HS-5 (cell line): ENCODE results near the gene ART3.

Experiments
- DNase-seq: peaks from one replicate; pipeline ENCODE4 v3.0.0-alpha.2; 2012; ENCODE audit warnings: low read depth

ART3 gene

DNA sequence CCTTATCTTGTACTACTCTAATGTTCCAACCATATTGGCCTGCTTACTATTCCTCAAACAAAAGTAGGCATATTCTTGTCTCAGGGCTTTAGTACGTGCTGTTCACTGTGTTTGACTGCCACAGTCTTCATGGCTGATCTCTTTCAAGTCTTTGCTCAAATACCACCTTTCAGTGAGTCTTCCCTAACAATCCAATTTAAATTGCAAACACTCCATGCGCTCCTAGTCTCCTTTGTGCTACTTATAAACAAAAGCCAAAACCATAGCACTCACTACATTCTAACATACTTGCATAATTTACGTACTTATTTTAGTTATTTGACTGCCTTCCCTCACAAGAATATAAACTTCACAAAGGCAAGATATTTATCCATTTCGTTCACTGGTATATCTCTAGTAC, 1.7 kb upstream of the ART3 start:
- DNase-seq, result no peak

DNA sequence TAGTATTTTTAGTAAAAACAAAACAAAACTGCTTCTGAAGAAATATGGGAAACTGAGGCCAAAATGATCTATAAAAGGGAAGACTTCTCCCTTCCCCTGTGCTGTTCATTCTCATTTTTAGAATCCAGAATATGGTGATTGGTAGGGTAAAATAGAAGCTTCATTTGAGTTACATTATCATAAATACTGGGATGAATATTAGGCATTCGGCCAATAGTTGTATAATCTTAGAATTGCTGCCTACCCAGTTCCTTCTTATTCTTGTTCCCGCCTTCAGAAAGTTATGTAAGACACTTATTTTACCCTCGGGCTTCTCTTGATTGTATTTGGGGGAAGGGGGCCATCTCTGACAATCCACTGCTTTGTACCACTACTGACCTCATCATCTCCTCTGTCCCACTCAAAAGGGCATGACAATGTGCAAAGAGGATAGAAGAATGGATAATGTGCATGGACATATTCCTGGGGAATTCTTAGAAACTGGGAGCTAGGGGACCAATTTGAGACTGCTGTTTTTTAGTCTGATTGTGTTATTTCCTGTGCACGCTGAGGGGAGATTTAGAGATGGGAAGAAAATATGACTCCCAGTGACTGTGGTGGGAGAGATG, 588 bp downstream of the ART3 start:
- no peak for DNase-seq

DNA sequence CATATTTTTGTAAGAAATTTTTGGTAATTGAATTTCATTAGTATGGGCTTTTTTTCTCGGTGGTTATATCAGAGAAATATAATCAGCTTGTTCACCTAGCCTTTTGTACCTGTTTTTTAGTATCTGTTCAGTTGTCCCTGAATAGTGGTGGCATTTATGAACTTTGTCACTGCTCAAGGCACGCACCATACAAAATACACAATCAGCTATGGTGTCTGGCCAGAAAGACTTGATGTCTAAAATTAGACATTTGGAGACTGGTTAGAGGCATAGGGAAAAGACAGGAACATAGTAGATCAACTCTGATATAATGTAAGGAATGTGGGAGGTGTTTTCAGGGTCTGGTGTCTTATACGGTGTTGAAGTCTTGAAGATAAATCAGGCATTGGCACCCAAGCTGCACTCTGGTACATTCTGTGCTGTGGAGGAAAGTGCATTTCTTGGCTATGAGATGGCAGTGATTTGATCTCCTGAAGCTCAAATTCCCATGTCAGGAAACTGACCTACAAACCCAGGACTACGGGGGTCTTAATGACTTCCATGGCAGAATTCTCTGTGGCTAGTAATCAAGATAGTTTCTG, 3.6 kb downstream of the ART3 start:
- no peak for DNase-seq

DNA sequence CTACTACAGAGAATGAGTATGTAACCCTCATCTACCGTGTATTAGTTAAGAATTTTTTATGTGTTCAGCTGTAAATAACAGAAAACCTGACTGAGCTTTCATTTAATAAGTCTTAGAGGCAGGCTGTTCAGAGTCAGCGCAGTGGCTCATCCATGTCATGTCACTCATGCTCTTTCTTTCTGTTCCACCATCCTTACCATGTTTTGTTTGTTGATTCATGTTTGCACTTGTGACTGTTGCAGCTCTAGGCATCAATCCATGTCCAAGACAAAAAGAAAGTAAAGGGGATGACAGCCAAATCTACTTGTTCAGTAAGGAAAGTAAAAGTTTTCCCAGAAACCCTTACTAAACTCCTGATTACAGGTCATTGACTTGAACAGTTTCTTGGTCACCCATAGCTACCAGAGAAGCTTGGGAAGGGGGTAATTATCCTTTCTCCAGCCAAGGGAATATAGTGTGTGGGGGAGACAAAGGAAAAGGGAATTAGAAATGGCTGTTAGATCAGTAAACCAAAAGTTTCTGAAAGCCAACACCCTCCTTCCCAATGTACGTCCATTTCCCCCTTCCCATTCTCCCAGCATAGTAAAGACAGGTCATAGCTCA, 9.0 kb downstream of the ART3 start:
- DNase-seq, result no peak

DNA sequence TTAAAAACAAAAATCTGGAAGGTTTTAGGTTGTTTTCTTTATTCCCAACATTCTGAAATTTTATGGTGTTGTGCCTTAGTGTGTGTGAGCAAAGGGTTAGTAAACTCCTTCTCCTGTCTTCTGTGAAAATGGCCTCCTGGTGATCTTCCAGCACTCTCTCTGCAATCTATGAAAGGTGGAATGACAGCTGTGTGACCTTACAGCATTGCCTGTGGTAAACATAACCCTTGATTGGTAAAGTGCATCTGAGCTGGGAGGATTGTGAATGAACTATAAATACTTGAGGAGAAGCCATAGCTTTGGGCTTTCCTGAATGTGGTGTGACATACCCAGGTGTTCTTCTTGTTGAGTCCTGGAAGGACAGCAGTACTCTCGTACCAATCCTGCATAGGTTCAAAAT, 10.0 kb downstream of the ART3 start:
- no peak for DNase-seq

DNA sequence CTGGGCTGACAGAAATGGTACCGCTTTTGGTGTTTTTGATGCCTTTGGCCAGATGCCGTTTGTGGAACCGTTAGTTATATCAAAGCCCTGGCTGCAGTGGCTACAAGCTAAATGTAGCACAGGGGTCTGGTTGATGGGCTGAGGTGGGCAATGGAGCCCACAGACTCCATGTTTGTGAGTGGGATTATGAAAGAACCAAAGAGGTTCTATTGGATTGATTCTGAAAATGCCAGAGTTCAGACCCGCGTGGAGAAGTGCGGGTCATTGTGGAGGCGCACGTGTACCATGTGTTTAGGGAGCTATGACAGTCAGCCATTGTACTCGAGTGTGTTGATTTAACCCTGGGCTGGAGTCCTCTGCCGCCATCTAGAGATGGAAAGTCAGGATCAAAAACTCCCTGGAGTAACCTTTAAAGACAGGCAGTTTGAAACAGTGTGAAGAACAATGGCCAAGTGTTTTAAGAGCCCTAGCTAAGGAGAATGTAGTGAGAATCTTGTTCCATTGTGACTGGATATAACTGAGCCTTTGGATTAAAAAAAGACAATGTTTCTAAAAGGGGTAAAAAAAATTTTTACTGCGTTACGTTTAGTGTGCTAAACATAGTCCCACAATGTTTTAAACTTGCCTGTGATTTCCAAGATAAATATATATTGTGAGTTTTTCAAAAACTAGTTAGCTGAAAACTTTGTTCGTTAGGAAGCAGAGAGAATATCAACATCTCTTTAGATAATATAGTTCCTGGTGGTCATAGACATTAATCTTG, 12.7 kb downstream of the ART3 start:
- DNase-seq, result no peak

DNA sequence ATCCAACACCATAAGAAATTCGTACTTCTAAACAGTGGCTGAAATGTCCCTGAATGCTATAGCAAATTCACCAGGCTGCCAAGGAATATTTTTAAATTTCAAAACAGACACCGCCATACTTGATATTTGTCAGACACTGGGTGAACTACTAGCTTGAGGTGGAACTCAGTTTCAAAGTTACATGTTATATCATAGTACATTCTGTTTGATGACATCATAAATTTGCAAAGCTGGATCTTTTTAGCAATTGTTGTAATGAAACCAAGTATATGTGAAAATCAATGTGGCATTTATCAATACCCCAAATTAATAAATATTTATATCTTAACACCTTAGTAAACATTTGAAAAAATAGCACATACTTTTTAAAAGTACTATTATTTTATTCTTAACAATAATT, 14.2 kb downstream of the ART3 start:
- DNase-seq, result no peak

DNA sequence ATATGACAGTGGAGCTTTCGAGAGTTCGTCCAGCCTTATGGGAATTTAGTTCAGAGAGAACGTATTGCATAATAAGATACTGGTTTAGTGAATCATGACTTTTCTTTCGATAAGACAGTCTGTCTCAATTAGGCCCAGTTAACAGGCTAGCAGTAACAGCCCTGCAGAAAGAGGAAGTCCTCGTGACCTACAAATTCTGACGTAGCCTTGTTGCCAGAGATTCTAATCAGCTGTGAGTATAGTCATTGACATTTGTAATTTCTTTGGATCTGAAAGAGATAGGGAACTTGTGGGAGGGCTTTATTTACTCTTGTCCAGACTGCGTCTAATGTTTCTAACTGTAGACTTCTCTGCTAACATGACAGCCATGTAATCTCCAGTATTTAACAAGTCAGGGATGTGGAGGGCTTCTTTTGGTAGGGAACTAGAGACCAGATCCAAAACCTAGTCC, 15.8 kb downstream of the ART3 start:
- peak; percentile 76 for DNase-seq

DNA sequence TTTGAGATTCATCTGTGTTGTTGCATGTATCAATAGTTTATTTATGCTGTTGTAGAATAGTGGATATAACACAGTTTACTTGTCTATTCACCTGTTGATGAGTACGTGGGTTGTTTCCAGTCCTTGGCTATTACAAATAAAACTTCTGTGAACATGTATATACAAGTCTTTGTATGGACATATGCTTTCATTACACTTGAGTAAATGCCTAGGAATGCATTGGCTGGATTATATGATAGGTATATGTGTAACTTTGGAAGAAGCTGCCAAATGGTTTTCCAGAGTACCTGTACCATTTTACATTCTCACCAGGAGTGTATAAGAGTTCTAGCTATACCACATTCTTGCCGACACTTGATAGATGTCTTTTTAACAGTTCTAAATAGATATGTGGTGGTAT, 16.5 kb downstream of the ART3 start:
- DNase-seq, result no peak

DNA sequence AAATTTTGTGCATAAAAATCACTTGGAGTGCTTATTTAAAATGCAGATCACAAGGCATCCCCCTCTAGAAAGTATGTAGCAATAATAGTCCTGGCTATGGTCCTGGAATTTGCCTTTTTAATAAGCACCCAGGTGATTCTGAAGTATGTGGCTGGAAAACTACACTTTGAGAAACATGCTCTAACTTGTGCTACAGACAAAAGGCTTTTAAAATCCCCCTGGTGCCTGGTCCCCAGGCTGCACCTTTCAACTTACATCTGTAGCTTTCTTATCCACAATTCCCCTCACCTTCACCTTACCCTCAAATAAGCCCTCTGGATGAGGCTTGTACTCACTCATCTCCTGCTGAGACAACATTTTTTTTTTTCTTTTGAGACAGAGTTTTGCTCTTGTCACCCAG, 21.1 kb downstream of the ART3 start:
- no peak for DNase-seq

DNA sequence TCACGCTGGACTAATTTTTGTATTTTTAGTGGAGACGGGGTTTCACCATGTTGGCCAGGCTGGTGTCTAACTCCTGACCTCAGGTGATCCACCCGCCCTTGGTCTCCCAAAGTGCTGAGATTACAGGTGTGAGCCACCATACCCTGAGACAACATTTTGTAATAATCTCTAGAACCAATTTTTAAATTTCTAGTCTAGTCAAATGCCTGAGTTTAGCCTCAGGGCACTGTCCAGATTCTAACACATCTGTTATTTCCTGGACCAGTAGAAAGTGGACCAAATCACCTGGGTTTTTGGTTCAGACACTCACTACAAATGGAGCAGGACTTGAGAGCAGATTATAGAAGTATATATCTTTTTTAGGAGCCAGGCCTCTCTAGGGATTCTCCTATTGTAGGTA, 21.6 kb downstream of the ART3 start:
- no peak for DNase-seq

DNA sequence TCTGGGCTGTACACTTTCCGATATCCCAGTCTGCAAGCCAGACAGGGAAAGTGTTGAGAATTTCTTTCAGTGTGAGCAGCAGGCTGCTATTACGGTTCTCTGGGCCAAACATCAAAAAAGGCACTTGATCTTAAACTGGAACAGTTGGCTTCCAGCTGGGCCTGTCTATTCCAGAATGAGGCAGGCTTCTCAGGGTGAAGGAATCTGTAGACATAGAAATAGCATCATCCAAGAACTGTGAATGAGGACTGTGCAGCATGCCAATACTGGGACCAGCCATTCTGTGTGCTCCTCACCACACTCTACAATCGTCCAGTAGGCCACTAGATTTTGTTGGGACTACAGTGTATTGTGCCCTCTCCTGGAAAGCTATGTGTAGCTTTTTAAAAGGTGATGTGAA, 31.1 kb downstream of the ART3 start:
- no peak for DNase-seq

DNA sequence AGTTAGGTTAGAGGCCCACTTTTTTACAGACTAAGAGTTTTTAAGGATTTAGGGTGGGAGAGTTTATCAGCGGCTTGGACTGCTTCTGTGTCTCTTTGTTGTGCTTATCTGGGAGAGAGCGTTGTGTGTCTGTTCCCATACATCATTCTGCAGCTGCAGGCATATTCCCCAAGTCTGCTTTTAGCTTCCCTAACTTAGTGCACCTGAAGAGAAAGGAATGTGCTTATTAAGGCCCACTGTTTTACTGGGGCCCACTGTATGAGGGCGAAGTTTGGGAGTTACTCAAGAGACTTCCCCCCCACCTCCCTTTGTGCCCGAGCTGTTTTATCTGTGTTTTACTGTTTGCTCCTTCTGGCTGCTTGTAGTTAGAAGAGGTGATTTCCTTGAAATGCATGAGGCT, 31.9 kb downstream of the ART3 start:
- no peak for DNase-seq

DNA sequence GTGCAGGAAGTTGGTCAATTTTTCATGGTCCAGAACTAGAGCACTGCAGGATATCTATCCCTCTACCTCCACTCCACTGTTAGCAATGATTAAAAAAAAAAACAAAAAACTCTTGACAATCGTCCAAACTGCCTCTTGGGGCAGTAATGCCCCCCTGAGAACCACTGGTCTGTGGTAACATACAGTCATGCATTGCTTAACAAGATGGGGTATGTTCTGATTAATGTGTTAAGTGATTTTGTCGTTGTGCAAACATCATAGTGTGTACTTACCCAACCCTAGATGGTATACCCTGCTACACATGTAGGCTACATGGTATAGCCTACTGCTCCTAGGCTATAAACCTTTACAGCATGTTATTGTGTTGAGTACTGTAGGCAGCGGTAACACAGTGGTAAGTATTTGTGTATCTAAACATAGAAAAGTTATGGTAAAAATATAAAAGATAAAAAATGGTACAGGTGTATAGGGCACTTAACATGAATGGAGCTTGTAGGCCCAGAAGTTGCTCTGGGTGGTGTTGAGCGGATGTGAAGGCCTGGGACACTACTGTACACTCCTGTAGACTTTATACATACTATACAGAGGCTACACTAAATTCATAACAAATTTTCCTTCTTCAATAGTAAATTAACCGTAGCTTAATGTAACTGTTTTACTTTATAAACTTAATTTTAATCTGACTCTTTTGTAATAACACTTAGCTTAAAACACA, 34.1 kb downstream of the ART3 start:
- no peak for DNase-seq

DNA sequence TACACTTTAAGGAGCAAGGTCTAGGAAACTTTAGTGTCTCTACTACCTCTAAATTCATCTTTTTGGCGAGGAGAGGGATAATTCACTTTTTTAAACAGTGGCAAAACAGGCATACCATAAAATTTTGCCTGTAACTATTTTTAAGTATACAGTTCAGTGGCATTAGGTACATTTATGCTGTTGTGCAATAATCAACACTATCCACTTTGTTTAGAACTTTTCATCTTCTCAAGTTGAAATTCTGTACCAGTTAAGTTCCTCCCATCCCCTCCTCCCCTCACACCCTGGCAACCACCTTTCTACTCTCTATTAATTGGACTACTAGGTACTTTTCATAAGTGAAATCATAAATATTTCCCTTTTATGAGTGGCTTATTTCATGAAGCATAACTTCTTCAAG, 42.3 kb downstream of the ART3 start:
- DNase-seq, result no peak

DNA sequence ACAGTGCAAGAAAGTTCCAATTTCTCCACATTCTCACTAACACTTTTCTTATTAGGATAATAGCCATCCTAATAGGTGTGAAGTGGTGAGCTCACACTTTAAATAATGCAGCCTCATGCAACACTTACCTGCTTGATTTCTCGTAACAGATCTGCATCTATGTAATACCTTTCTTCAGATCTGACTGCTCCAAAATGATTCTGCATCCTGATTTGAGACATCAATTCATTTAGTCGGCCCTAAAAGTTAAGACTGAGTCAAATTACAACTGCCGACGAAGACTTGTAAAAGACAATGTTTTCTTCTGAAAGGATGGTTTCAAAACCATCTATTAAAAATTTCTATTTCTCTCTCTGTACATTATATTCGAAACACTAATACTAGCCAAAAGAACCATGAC, 43.0 kb downstream of the ART3 start:
- DNase-seq, result no peak

DNA sequence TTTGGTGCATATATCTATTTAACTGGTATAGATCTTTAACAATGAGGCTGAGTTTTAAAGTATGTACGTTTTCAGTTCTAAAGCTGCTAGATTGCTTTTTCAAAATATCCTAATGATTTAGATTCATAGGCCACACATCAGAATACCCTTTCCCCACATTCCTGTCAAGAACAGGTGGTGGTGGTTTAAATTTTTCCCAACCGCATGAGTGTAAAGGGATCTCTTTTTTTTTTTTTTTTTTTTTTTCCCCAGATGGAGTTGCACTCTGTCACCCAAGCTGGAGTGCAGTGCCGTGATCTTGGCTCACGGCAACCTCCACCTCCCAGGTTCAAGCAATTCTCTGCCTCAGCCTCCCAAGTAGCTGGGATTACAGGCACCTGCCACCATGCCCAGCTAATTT, 45.7 kb downstream of the ART3 start:
- no peak for DNase-seq

DNA sequence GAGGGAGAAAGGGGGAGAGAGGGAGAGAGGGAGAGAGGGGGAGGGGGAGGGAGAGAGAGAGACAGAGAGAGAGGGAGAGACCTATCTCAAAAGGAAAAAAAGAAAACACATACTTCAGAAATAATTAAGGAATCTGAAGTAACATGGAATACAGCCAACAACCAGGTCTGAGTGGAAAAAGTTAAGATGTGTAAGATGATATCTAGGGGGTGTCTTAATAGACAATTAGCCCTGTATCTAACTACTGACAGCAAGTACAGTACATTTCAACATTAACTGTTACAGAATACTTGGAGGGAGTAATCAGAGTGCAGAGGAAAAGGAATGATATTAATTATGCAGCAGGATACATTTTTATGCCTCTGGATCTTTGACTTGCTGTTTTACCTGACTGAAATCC, 51.3 kb downstream of the ART3 start:
- DNase-seq, result no peak

DNA sequence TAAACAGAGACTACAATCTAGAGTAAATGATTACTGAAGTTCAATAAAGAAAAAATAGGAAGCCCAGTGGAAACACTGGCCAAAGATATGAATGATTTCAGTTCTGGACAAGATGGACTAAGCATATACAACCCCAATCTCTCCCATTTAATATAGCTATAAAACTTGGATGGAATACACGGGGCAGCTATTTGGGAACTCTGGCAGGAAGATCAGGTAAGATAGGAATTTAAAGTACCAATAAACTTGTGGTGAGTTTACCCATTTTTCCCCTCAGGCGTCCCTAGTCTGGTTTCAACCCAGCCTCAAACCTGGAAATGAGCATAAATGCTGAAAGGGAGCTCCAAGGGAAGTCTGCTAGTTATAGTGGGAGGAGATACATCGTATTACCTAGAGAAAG, 53.2 kb downstream of the ART3 start:
- no peak for DNase-seq

DNA sequence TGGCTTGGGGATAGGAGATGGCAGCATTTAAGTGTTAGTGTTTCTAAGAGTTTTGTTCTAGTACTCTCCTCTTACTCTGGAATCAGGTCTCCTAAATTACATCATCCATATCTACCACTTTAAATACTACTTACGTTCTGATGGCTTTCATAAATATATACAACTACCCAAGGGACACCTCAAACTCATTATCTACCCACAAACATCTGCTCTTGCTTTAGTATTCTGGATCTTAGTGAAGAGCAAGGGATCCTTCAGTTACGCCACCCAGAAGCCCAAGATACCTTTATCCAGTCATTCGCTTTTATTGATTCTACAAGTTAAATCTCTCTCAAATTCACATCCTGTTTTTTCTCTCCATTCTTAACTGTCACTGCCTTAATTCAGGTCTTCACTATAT, 66.7 kb downstream of the ART3 start:
- no peak for DNase-seq

DNA sequence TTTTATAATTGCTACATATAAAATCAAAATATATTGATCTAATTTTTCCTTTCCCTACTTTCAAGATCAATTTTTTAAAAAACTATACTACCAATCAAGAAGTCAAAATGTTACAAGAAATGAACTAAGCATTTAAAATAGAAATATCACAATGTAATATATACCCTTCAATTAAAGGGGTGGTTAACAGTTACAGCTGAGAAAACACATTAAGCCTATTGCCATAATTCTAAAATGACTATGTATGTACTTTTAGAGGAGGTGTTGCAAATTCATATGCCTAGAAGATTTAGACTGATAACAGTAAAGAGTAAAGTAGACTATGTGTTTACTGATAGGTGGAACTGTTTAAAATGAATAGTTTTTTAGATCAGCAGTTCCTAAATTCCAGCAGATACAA, 70.0 kb downstream of the ART3 start:
- no peak for DNase-seq

DNA sequence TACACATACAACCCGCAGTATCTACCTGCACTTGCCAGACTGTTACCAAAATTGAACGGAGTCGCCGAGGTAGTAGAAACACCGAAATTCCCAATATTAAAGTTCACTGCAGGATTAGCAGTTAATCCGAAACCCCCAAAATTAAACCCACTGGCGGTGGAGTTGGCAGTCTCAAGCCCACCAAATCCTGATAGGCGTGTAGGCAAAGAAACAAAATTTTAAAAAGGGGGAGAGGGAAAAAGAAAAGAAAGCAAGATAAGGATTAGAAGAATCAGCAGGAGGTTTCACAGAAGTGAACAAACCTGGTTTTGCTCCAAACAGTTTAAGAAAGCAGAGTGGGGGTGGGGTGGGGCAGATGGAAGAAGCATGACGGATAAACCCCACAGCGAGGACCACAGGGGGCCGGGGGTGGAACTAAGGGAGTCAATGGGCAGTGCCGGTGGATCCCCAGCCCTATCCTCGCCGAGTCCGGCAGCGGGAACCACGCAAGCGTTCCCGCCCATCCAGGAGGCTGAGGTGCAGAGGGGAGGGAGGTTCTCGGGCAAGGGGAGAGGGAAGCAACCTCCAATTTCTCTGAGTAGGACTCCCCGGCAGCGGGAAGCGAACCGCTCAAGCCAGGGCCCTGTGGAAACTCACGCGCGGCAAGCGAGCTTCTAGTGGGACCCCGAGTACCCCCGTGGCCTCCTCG, 73.1 kb downstream of the ART3 start:
- DNase-seq, result peak; percentile 60
